Measurements from ENCODE around the gene PLA2G2F. TPM values are rescaled to one million over a fixed set of nuclear protein-coding genes. Genes with fewer than 3 reads are reported as not detected.

The PLA2G2F gene
- total and polyA plus RNA-seq, 9 of the 15 experiments (the other 6 are each of a cell fraction or from before 2014, with no cell fraction given): not detected

DNA sequence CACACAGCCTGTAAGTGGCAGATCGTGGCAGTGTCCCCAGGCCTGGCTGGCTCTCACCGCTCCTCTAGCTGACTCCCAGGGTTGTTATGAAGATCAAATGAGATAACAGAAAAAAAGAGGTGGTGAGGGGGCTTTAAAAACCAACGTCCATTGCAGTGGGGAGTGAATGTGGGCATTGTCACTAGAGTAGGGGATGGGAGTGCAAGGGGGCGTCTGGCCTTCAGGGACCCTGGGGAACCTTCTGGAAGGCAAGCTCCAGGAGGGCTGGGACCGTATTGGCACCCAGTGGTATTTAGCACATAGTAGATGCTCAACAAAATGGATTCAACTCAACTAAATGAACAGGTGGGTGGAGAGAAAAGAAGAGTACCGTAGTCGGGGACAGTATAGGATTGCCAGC lies 23.2 kb upstream of the PLA2G2F start:
- H3K4me2 ChIP-seq (ENCODE audit: insufficient read depth, low read length): no peak overlapping the region
- BruUV-seq (replicated peaks): no TSS peak
- peaks cover 34 to 73% of the 10 kb centered on the region in 2 experiments for H3K27me3 ChIP-seq (ENCODE audit: control insufficient read depth in 2 of 2, insufficient read depth in 2 of 2, low read length in 2 of 2)
- no peaks in the 10 kb centered on the region for H3K79me2 ChIP-seq (ENCODE audit: control insufficient read depth, insufficient read depth, low read length)
- POLR2A ChIA-PET: interaction anchor here (0.6 to 1.3 kb wide), 2 partner anchors 8 to 1616 kb away, joined by 4 read pairs; no protein-coding TSS in a partner anchor
- no peak for DNase-seq (ENCODE audit: extremely low read depth in 1 of 4, low spot score in 3 of 4)
- FAIRE-seq: no peak
- peaks cover 3% of the 10 kb centered on the region; the same call in 1 of the 2 replicates for H4K20me1 ChIP-seq (replicated peaks; ENCODE audit: control insufficient read depth, insufficient read depth, low read length)
- under 1% methylated on average over 7 of the region's 7 CpGs for WGBS (ENCODE audit: insufficient coverage, low coverage, missing lambda C conversion rate)
- in situ Hi-C loops (cut with MboI) (no loop called here), intact Hi-C loops (cut with micrococcal nuclease) (no loop called here)
- H2AFZ ChIP-seq (ENCODE audit: low read depth, low read length): no peak overlapping the region
- no peak for ATAC-seq
- no peaks in the 10 kb centered on the region for H3K9me1 ChIP-seq (ENCODE audit: control insufficient read depth, insufficient read depth, low read length)
- H3K9me3 ChIP-seq (replicated peaks; ENCODE audit: control insufficient read depth, insufficient read depth, low read depth, low read length): no peaks in the 10 kb centered on the region
- H3K4me1 ChIP-seq (replicated peaks in 1 of 2; ENCODE audit: control insufficient read depth in 2 of 2, insufficient read depth in 2 of 2, low read length in 2 of 2): no peaks in the 10 kb centered on the region
- TF ChIP-seq FOXK1 (CRISPR knock-in tag; IDR thresholded peaks at IDR 0.05; ENCODE audit: borderline replicate concordance): no peak
- TF ChIP-seq, protein P1, sequence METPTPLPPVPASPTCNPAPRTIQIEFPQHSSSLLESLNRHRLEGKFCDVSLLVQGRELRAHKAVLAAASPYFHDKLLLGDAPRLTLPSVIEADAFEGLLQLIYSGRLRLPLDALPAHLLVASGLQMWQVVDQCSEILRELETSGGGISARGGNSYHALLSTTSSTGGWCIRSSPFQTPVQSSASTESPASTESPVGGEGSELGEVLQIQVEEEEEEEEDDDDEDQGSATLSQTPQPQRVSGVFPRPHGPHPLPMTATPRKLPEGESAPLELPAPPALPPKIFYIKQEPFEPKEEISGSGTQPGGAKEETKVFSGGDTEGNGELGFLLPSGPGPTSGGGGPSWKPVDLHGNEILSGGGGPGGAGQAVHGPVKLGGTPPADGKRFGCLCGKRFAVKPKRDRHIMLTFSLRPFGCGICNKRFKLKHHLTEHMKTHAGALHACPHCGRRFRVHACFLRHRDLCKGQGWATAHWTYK (CRISPR knock-in tag; IDR thresholded peaks at IDR 0.05): no peak
- no peak for TF ChIP-seq ETV1 (tag; conservative IDR thresholded peaks at IDR 0.05; ENCODE audit: low read depth)
- no peak overlapping the region for H3K9ac ChIP-seq (ENCODE audit: insufficient read depth in 1 of 2, low read depth in 2 of 2, low read length in 2 of 2)
- H3K4me3 ChIP-seq: no peak overlapping the region
- CTCF ChIA-PET (ENCODE audit: low intra/inter-chr PET ratio): no interaction called here
- no peaks in the 10 kb centered on the region for H3K36me3 ChIP-seq (ENCODE audit: control insufficient read depth, insufficient read depth, low read length)
- no peak overlapping the region for H3K27ac ChIP-seq (ENCODE audit: extremely low read depth, low read depth, low read length)

DNA sequence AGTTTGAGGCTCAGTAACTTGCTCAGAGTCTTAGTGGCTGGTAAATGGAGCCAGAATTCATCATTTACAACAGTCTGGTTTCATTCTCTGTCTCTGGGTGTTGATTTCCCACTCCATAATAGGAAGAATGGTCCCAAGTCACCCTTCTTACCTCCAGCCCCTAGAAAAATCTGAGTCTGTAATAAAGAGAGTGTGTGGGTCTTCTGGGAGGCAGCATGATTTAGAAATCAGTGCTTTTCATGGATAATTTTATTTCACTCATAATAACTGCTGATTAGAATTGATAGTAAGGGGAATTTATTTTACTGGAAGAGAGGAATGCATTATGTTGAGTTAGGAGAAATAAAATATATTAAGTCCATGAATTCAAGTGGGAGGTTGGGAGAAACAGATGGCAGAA lies 21.9 kb upstream of the PLA2G2F start:
- Histone ChIP-seq H3K27ac (ENCODE audit: extremely low read depth, low read depth, low read length) (no peak overlapping the region), H3K9ac (ENCODE audit: insufficient read depth in 1 of 2, low read depth in 2 of 2, low read length in 2 of 2) (no peak overlapping the region), H3K9me1 (ENCODE audit: control insufficient read depth, insufficient read depth, low read length) (no peaks in the 10 kb centered on the region), H3K79me2 (ENCODE audit: control insufficient read depth, insufficient read depth, low read length) (no peaks in the 10 kb centered on the region), H3K36me3 (ENCODE audit: control insufficient read depth, insufficient read depth, low read length) (no peaks in the 10 kb centered on the region), H3K9me3 (replicated peaks; ENCODE audit: control insufficient read depth, insufficient read depth, low read depth, low read length) (no peaks in the 10 kb centered on the region), H2AFZ (ENCODE audit: low read depth, low read length) (no peak overlapping the region), H3K27me3 (ENCODE audit: control insufficient read depth in 2 of 2, insufficient read depth in 2 of 2, low read length in 2 of 2) (peaks cover 40 to 78% of the 10 kb centered on the region in 2 experiments), H3K4me1 (replicated peaks in 1 of 2; ENCODE audit: control insufficient read depth in 2 of 2, insufficient read depth in 2 of 2, low read length in 2 of 2) (no peaks in the 10 kb centered on the region), H3K4me2 (ENCODE audit: insufficient read depth, low read length) (no peak overlapping the region), H4K20me1 (replicated peaks; ENCODE audit: control insufficient read depth, insufficient read depth, low read length) (peaks cover 3% of the 10 kb centered on the region; the same call in 1 of the 2 replicates), H3K4me3 (no peak overlapping the region)
- intact Hi-C loops (cut with micrococcal nuclease): no loop called here
- DNase-seq (ENCODE audit: extremely low read depth in 1 of 4, low spot score in 3 of 4): no peak
- FAIRE-seq: no peak
- ChIA-PET POLR2A (no interaction called here), CTCF (ENCODE audit: low intra/inter-chr PET ratio) (no interaction called here)
- BruUV-seq (replicated peaks): no TSS peak
- no peak for ATAC-seq
- in situ Hi-C loops (cut with MboI): no loop called here
- TF ChIP-seq CREB1 (IDR thresholded peaks at IDR 0.05) (no peak), CREB1 (CRISPR knock-in tag; IDR thresholded peaks at IDR 0.05) (no peak), DNMT1 (IDR thresholded peaks at IDR 0.05) (no peak), NFYB (IDR thresholded peaks at IDR 0.05; ENCODE audit: extremely low read depth, insufficient read length) (no peak), U2AF1 (optimal IDR thresholded peaks at IDR 0.05; ENCODE audit: low read depth, low read length) (no peak)

Data from K562 (cell line).